GM21529 (cell line): Measurements from ENCODE around the gene USP34.

Experiments used
- ATAC-seq: cut with Tn5 transposase; IDR thresholded peaks from one replicate; pipeline ENCODE4 v1.9.1; 2021; ENCODE audit not compliant: unreplicated experiment

USP34 gene

DNA sequence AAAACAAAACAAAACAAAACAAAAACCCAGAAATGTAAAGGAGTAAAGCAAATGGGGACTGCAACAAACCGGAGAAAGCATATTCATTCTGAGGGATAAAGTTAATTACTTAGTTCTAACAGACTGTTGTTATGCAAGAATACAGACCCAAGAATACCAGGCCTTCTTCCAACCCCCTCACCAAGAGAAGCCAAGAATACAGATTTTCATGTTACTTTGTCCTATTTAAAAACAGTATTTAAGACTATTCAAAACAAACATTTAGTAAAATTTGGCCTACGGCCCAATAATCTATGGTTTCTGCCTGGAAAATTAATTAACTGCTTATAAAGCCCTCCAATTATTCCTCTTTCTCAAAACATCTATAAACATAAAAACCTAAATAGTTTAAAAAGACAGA is 91.4 kb downstream of the USP34 start:
- ATAC-seq: no peak

GRCh38 chr2:61378281-61378680 is 92.6 kb downstream of the USP34 start:
- no peak for ATAC-seq

DNA sequence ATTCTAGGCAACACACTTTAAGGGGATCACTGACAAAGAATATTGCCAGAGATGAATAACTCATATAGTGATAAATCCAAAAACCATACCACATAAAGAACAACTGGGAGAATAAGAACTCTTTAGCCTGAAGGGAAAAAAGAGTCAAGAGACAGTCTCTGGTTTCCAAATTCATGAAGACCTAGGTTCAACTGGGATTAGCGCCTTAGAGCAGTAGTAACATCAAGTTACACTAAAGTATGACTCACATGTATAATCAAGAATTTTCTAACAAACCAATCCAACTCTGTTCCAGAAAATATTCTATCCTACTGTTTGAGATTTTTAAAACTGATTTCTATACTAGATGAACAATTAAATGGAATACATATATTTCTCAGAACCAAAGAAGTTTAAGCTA is 93.8 kb downstream of the USP34 start:
- ATAC-seq: no peak

- no peak for ATAC-seq
These were observed 94.7 kb downstream of the USP34 start for GRCh38 chr2:61376211-61376610.

DNA sequence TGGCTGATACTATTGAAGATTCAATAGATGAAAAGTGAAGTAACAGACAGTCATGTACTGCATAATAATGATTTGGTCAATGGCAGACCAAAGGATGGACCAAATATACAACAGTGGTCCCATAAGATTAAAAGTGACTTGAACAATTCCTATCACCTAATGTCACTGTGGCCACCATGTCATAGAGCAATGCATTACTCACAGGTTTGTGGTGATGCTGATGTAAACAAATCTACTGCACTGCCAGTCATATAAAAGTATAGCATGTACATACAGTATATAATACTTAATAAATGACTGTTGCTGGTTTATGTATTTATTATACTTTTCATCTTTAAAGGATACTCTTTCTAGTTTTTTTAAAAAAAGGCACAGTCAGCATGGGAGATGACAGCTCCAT is 99.9 kb downstream of the USP34 start:
- ATAC-seq: no peak

DNA sequence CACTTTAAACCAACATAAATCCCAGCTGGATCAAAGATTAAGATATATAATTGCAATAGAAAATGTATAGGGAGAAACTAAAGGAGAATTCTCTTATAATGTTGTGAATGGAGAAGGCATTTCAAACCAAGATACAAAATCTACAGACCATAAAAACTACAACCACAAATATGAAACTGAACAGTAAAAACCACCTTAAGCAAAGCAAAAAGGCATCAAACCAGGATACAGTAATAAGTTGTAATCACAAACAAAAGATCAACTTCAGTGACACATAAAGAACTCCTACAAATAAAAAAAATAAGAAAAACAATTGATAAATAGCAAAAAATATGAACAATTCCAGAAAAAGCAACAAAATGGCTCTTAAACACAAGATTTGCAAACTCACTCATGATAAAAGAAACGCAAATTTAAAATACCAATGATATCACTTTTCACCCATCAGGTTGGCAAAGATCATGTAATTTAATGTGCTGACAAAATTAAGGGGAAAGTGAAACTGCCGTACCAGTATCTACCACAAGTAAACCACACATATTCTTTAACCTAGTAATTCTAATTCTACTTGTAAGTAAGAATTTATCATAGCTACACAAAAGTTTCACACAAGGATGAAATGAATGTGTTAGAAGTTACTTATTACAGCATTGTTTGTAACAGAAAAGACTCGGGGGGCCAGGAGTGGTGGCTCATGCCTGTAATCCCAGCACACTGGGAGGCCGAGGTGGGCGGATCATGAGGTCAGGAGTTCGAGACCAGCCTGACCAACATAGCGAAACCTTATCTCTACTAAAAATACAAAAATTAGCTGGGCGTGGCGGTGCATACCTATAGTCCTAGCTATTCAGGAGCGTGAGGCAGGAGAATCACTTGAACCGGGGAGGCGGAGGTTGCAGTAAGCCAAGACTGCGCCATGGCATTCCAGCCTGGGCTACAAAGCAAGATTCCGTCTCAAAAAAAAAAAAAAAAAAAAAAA is 101.9 kb downstream of the USP34 start:
- ATAC-seq: no peak

- ATAC-seq: no peak
These were observed 103.7 kb downstream of the USP34 start for GRCh38 chr2:61367177-61367576.

DNA sequence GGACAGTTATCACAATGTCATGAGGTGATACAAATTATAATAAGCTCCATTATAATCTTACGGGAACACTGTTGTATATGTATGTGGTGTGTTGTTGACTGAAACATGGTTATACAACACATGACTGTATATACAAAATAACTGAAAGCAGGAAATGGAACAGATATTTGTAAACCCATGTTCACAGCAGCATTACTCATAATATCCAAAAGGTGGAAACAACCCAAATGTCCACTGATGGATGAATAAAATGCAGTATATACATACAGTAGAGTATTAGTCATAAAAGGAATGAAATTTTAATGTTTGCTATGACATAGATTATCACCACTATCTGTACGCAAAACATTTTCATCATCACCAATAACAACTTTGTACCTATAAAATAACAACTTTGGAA is 107.3 kb downstream of the USP34 start:
- no peak for ATAC-seq

- no peak for ATAC-seq
These were observed 108.0 kb downstream of the USP34 start for GRCh38 chr2:61362873-61363272.

DNA sequence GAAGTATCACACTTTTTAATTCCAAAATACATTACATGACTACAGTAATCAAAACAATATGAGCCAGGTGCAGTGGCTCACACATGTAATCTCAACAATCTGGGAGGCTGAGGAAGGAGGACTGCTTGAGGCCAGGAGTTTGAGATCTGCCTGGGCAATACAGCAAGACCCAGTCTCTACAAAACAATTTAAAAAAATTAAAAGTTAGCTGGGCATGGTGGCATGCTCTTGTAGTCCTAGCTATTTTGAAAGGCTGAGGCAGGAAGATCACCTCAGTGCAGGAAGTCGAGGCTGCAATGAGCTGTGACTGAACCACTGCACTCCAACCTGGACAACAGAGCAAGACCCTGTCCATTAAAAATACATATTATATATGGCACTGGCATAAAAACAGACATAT is 109.8 kb downstream of the USP34 start:
- no peak for ATAC-seq

DNA sequence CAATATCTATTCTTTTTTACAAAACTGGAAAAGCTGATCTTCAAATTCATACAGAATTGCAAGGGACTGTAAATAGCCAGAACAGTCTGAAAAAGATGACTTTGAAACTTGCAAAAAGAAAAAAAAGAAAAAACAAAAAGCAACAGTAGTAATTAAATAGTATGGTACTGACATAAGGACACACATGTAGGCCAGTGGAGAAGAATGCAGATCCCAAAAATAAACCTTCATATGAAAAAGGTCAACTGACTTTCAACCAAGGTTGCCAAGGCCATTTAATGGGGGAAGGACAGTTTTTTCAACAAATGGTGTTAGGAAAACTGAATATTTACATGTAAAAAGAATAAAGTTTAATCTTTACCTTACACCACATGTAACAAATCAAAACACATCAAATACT is 111.8 kb downstream of the USP34 start:
- ATAC-seq: no peak

- no peak for ATAC-seq
These were observed 113.2 kb downstream of the USP34 start for GRCh38 chr2:61357681-61358080.

DNA sequence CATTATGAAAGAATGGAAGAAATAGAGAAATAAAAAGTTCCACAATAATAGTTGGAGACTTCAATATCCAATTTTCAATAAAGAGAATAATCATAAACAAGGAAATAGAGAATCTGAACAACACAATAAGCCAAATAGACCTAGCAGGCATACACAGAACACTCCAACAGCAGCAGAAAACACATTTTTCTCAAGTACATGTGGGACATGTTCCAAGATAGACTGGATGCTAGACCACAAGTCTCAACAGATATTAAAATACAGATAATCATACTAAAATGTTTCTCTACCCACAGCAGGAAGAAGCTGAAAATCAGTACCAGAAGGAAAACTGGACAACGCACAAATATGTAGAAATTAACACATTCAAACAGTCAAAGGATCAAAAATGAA is 113.9 kb downstream of the USP34 start:
- no peak for ATAC-seq

- ATAC-seq: no peak
These were observed 114.5 kb downstream of the USP34 start for GRCh38 chr2:61356261-61356957.

DNA sequence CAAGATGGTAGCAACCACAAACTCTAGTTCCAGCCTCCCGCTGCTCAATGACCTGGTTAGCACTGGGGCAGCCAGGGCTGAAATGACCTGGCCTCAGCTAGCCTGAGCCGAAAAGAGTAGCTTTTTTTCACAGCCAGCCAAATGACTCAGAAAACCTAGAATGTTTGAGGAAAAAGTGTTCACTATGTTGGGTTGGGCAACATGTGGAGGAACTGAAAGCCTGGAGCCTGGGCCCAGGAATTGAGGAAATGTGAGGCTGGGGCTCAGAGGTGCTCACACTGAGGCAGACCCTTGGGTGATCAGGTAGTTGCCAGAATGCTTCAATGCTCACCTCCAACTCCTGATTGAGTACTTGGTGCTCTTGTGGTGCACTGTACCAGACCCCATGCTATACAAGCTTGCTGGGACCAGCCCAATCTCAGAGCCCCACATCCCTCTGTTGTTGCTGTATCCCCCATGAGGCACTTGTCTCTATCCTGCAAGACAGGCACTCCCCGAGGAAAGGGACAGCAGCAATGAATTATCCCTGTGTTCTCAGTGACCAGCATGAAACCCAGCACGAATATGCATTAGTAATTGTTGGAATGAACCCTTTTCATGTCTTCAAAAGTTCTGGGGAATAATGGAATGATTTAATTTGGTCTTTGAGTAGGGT is 116.2 kb downstream of the USP34 start:
- ATAC-seq: no peak

- ATAC-seq: no peak
These were observed 117.0 kb downstream of the USP34 start for GRCh38 chr2:61353909-61354308.

DNA sequence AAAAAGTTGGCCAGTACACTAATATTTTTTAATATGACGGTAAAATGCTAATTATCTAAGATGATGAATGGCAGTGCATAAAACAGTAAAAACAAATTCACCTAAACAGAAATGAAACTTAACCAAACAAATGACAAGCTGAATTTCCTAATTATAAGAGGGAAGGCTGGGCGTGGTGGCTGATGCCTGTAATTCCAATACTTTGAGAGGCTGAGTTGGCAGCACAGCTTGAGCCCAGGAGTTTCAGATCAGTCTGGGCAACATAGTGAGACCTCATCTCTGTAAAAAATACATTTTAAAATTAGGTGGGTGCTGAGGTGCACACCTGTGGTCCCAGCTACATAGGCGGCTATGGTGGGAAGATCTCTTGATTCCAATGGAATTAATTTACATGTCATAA is 120.1 kb downstream of the USP34 start:
- no peak for ATAC-seq

DNA sequence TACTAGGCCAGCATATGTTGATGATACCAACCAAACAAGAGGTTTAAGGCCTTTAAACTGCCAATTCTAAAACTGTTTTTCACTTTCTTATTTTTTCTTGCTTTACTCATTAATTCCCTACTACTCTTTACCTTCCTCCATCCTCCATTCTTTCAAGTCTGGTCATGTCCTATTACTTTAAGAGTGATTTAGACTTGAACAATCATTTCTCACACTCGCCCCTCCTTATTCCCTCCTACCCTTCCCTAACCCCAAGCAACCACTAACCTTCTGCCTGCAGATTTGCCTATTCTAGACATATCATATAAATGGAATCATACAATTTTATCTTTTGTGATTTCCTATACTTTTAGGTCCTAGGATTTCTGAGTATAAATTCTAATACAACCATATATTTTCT is 127.7 kb downstream of the USP34 start:
- no peak for ATAC-seq

DNA sequence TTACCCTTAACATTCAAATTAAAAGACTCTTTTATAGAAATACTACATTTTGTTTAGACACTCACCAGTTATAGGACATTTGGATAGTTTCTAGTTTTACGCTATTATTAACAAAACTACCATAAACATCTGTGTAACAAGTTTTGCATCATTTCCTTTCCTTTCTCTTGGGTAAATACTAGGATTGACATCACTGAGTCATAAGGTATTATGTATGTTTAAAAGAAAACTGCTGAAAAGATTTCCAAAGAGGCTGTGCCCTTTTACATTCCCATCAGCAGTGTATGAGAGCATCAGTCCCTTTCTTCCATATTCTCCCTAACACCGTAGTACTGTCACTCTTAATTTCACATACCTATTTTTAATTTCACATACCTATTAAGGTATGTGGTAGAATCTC is 130.6 kb downstream of the USP34 start:
- ATAC-seq: no peak

- ATAC-seq: no peak
These were observed 132.4 kb downstream of the USP34 start for GRCh38 chr2:61338447-61338846.

DNA sequence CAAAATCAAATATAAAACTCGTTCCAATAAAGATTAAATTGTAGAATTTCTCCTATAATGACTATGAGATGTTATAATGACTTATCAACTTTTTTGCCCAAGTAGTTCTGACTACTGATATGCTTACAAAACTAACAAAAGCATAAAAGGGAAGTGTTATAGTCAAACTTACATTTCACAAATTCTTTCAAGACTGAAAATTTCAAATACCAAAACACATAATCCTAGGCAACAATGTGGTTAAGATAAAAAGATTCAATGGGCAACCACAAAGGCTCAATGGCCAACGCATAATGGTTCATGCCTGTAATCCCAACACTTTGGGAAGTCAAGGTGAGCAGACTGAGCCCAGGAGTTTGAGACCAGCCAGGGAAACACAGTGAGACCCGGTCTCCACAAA is 135.7 kb downstream of the USP34 start:
- no peak for ATAC-seq

- ATAC-seq: no peak
These were observed 136.4 kb downstream of the USP34 start for GRCh38 chr2:61334466-61334865.
